Loucy (cell line): ENCODE results near the gene RAPH1.

Source experiments
- CTCF ChIP-seq: fragments of 200-600 bp; sonication (generic); conservative IDR thresholded peaks from 2 replicates; pipeline ENCODE4 v1.5.1; 2014; ENCODE audit warnings: mild to moderate bottlenecking, antibody characterized with exemption, low read length
- EZH2phosphoT487 ChIP-seq: fragments of 200-600 bp; IDR thresholded peaks from 2 replicates; pipeline ENCODE4 v1.6.1; 2018; ENCODE audit warnings: antibody characterized with exemption, mild to moderate bottlenecking, moderate library complexity, borderline replicate concordance

GRCh38 chr2:203476881-203477280, 58.2 kb downstream of the RAPH1 start:
- TF ChIP-seq CTCF (no peak), EZH2phosphoT487 (no peak)
